Hepatocyte (in vitro differentiated cells): ENCODE results near the gene TREH. TPM values are rescaled to one million over a fixed set of nuclear protein-coding genes. Genes with fewer than 3 reads are reported as not detected.

Experiments
- DNase-seq: peaks from one replicate; pipeline ENCODE4 v3.0.0-alpha.2; 2016; ENCODE audit warnings: low spot score
- H2AFZ ChIP-seq: fragments of 200-600 bp; sonication (generic); 2 replicates; pipeline ENCODE4 v1.6.0; 2016; ENCODE audit warnings: antibody characterized with exemption, mild to moderate bottlenecking
- H3K27ac ChIP-seq: fragments of 200-600 bp; sonication (generic); 2 replicates; pipeline ENCODE4 v1.5.1; 2016; ENCODE audit warnings: mild to moderate bottlenecking
- H3K27me3 ChIP-seq: fragments of 200-600 bp; sonication (generic); 2 replicates; pipeline ENCODE4 v1.6.1; 2016
- H3K36me3 ChIP-seq: fragments of 200-600 bp; sonication (generic); replicated peaks from 2 replicates; pipeline ENCODE4 v1.5.1; 2016; ENCODE audit warnings: low read depth; ENCODE audit not compliant: insufficient read depth
- H3K4me1 ChIP-seq: fragments of 200-600 bp; sonication (generic); 2 replicates; pipeline ENCODE4 v1.5.1; 2016; ENCODE audit warnings: mild to moderate bottlenecking, moderate library complexity; ENCODE audit not compliant: insufficient read depth
- H3K4me2 ChIP-seq: fragments of 200-600 bp; sonication (generic); 2 replicates; pipeline ENCODE4 v1.6.0; 2016
- H3K4me3 ChIP-seq: fragments of 200-600 bp; sonication (generic); 2 replicates; pipeline ENCODE4 v1.5.1; 2016; ENCODE audit warnings: mild to moderate bottlenecking
- H3K79me2 ChIP-seq: fragments of 200-600 bp; sonication (generic); 2 replicates; pipeline ENCODE4 v1.6.0; 2017; ENCODE audit warnings: mild to moderate bottlenecking
- H3K9me2 ChIP-seq: fragments of 200-600 bp; sonication (generic); replicated peaks from 2 replicates; pipeline ENCODE4 v1.6.0; 2017; ENCODE audit warnings: mild to moderate bottlenecking; ENCODE audit not compliant: insufficient read depth
- H3K9me3 ChIP-seq: fragments of 200-600 bp; sonication (generic); 2 replicates; pipeline ENCODE4 v1.5.1; 2016; ENCODE audit warnings: low read depth, mild to moderate bottlenecking
- H4K20me1 ChIP-seq: fragments of 200-600 bp; sonication (generic); 2 replicates; pipeline ENCODE4 v1.6.0; 2016; ENCODE audit warnings: mild to moderate bottlenecking; ENCODE audit not compliant: insufficient read depth, poor library complexity, severe bottlenecking
- EZH2 ChIP-seq: fragments of 200-600 bp; sonication (generic); IDR thresholded peaks from 2 replicates; pipeline ENCODE4 v1.6.1; 2016; ENCODE audit warnings: antibody characterized with exemption, mild to moderate bottlenecking, borderline replicate concordance
- EZH2phosphoT487 ChIP-seq: fragments of 200-600 bp; sonication (generic); IDR thresholded peaks from one replicate; pipeline ENCODE4 v1.6.1; 2018; ENCODE audit warnings: antibody characterized with exemption, mild to moderate bottlenecking, low read depth, moderate library complexity; ENCODE audit not compliant: unreplicated experiment, severe bottlenecking
- WGBS: methylation state at CpG from one replicate; pipeline ENCODE4 v1.1.6; 2016; ENCODE audit warnings: low lambda C conversion rate; ENCODE audit errors: missing lambda C conversion rate; 5-methylcytosine and 5-hydroxymethylcytosine counted together
- polyA plus RNA-seq: library from polyadenylated mRNA; unstranded; fragments of >200 nt; fragmentation: Nextera tagmentation; extraction: Ambion mirVana; gene quantifications from 2 replicates; pipeline ENCODE4 v1.2.1, GENCODE V29; 2016
- total RNA-seq: library from RNA; depleted of rRNA; stranded (reverse); fragments of >200 nt; gene quantifications from 2 replicates; pipeline ENCODE4 v1.2.3, GENCODE V29; 2014
- TF ChIP-seq, protein P1 (sequence below): fragments of 200-600 bp; sonication (generic); IDR thresholded peaks from 2 replicates; pipeline ENCODE4 v1.5.1; 2016; ENCODE audit warnings: antibody characterized with exemption, mild to moderate bottlenecking; ENCODE audit not compliant: poor library complexity

TREH gene
- total and polyA plus RNA-seq, 2 experiments from 2014 or later: 6.6 to 10.7 TPM

DNA sequence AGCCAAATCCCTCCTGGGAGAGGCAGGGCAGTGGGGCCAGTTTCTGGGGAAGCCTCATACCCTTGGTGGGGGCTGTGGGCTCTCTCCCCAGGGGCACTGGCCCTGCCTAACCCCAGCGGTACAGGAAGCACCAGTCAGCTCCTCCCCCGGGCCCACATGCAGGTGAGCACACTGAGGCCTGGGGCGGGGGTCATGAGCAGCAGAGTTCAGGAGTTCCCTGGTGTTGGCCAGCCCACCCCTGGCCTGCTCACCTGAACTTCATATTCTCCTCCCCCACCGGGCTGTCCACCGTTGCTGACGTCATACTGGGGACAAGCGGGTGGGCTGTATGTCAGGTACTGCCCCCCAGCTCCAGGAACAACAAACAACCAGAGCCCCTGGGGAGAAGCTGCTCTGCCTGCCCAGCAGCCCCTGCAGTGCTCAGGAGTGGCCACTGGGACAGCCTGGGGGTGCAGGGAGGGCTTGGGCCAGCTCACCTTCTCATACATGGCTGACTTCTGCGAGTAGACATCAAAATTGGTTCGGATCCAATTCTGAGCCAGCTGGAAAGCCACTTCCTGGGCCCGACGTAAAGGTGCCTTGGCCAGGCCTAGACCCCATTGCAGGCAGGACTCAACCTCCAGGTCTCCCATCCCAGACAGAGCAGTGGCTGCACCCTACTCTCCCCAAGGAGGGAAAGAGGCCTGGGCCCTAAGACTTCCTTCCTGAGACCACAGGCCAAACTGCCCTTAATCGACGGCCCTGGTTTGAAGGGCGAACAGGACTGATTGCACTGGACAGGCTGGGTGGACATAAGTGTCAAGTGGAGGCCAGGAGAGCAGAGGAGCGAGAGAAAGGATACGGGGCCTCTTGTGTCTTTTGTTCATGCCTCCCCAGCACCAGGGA is 20.8 kb downstream of the TREH start:
- no peaks in the 10 kb centered on the region for H4K20me1 ChIP-seq
- no peak for DNase-seq
- no peak overlapping the region for H2AFZ ChIP-seq
- H3K27me3 ChIP-seq: no peaks in the 10 kb centered on the region
- peaks cover 6% of the 10 kb centered on the region for H3K4me1 ChIP-seq
- no peaks in the 10 kb centered on the region for H3K9me3 ChIP-seq
- no peak overlapping the region for H3K27ac ChIP-seq
- TF ChIP-seq EZH2 (no peak), EZH2phosphoT487 (no peak)
- TF ChIP-seq, protein P1, sequence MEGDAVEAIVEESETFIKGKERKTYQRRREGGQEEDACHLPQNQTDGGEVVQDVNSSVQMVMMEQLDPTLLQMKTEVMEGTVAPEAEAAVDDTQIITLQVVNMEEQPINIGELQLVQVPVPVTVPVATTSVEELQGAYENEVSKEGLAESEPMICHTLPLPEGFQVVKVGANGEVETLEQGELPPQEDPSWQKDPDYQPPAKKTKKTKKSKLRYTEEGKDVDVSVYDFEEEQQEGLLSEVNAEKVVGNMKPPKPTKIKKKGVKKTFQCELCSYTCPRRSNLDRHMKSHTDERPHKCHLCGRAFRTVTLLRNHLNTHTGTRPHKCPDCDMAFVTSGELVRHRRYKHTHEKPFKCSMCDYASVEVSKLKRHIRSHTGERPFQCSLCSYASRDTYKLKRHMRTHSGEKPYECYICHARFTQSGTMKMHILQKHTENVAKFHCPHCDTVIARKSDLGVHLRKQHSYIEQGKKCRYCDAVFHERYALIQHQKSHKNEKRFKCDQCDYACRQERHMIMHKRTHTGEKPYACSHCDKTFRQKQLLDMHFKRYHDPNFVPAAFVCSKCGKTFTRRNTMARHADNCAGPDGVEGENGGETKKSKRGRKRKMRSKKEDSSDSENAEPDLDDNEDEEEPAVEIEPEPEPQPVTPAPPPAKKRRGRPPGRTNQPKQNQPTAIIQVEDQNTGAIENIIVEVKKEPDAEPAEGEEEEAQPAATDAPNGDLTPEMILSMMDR: no peak
- no peak overlapping the region for H3K4me3 ChIP-seq
- peak overlapping the region; percentile 40 for H3K4me2 ChIP-seq
- no peaks in the 10 kb centered on the region for H3K9me2 ChIP-seq
- H3K79me2 ChIP-seq: no peaks in the 10 kb centered on the region
- 75% methylated on average over 16 of the region's 16 CpGs for WGBS
- no peaks in the 10 kb centered on the region for H3K36me3 ChIP-seq

DNA sequence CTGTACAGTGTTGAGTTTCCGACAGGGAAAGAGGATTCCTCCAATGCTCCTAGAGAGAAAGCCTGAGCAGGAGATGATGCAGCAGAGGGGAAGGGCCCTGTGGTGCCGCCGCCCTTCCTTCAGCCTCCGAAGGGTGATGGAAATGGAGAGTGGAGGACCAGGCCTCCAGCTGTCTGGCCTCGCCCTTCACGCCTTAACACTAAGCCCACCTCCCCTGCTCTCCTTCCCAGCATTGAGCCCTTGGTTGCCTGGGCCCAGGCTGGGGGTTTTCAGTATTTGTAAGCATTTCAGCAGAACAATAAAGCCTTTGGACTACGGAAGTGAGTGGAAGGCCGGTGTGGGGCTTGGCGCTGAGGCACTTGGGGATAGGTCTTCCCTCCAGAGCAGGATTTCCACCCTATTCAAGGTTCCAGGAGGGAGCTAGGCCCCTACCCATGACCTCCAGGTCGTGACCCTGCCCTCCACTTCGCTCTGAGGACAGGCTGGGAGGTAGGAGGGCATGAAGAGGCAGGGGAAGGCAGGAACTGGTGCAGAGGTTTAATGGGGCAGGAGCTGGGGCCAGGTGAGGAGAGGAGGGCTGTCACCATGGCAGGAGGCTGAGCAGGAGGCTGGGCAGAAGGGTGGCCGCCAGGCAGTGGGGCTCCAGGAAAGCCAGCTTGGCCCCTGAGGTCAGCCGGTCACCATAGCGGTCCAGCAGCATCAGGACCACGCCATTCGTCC is 21.6 kb downstream of the TREH start:
- peaks cover 6% of the 10 kb centered on the region for H3K4me1 ChIP-seq
- no peaks in the 10 kb centered on the region for H3K79me2 ChIP-seq
- H3K4me2 ChIP-seq: no peak overlapping the region
- no peaks in the 10 kb centered on the region for H4K20me1 ChIP-seq
- DNase-seq: no peak
- TF ChIP-seq EZH2 (no peak), EZH2phosphoT487 (no peak)
- TF ChIP-seq, protein P1: no peak
- WGBS: 94% methylated on average over 16 of the region's 16 CpGs
- no peak overlapping the region for H3K27ac ChIP-seq
- no peak overlapping the region for H2AFZ ChIP-seq
- H3K9me2 ChIP-seq: no peaks in the 10 kb centered on the region
- no peaks in the 10 kb centered on the region for H3K9me3 ChIP-seq
- H3K27me3 ChIP-seq: no peaks in the 10 kb centered on the region
- H3K4me3 ChIP-seq: no peak overlapping the region
- no peaks in the 10 kb centered on the region for H3K36me3 ChIP-seq

DNA sequence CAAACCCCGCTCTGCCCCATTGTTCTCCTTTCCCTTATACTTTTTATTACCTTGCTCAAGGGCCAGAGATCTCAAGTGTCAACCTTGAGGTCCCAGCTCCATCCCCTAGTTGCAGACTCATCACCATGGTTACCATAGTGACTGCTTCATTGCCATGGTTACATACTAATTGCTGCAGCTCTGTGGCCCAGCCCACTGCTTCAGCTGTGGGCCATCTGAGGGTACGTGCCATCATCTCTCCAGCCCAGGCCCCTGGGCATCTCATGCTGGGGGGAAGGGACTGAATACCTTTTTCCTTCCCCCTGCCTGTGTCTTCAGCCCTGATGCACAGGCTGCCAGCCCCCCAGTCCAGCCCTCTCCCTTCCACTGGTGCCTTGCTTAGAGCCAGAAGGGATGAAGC is 22.2 kb downstream of the TREH start:
- no peak overlapping the region for H2AFZ ChIP-seq
- H3K9me2 ChIP-seq: no peaks in the 10 kb centered on the region
- H3K4me3 ChIP-seq: no peak overlapping the region
- H3K4me2 ChIP-seq: no peak overlapping the region
- H4K20me1 ChIP-seq: no peaks in the 10 kb centered on the region
- peaks cover 6% of the 10 kb centered on the region for H3K4me1 ChIP-seq
- TF ChIP-seq EZH2phosphoT487: no peak
- no peak for TF ChIP-seq EZH2
- TF ChIP-seq, protein P1: no peak
- 94% methylated on average over 2 of the region's 2 CpGs for WGBS
- no peak for DNase-seq
- H3K27ac ChIP-seq: no peak overlapping the region
- no peaks in the 10 kb centered on the region for H3K27me3 ChIP-seq
- H3K79me2 ChIP-seq: no peaks in the 10 kb centered on the region
- no peaks in the 10 kb centered on the region for H3K9me3 ChIP-seq
- H3K36me3 ChIP-seq: no peaks in the 10 kb centered on the region
